HUDEP-2 (cell line): ENCODE results near the gene ZNF318.
"Not testable (repeated sequence)": the region's sequence is repeated elsewhere in the genome, so short reads cannot be mapped to it uniquely, and the experiment has no call there.

Experiments
- DNase-seq, 76 experiments: peaks; one replicate each; lab custom pipeline; 2025; ENCODE audit not compliant: unreplicated experiment in 76 of 76; lab: John Stamatoyannopoulos, UW

The ZNF318 gene

DNA sequence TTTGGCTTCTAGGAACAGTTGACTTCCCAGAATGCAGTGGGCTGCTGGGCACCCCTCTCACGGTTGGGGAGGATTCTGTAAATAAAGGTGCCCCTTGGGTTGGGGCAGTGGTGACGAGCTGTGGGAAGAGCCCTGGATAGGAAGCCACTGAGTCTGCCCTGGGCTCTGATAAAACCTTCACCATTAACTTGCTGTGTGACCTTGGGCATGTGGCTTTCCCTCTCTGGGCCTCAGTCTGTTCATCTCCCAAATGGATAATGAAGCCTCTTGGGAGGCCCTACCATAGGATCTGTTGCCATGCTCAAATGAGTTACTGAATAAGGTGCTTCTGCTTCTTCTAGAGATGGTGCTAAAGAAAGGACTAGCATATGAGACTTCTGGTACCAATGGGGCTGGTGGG lies 64.6 kb downstream of the ZNF318 start:
- no peak for DNase-seq

DNA sequence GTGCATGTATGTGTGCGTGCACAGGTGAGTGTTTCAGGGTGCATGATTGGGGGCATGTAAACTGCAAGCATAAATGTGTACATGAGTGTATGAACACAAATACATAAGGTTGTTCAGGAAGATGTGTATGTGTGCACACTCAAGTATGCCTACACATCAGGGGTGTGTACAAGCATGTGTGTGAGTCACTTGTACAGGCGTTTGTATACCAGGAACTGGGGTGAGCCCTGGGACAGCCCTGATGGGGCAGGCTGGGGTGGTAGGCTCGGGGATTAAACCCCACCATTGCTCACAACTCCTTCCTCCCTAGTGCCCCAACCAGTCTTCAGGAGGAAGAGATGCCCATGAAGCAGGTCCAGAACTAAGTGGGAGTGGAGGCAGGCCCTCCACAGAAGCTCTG lies 65.1 kb downstream of the ZNF318 start:
- no peak for DNase-seq

DNA sequence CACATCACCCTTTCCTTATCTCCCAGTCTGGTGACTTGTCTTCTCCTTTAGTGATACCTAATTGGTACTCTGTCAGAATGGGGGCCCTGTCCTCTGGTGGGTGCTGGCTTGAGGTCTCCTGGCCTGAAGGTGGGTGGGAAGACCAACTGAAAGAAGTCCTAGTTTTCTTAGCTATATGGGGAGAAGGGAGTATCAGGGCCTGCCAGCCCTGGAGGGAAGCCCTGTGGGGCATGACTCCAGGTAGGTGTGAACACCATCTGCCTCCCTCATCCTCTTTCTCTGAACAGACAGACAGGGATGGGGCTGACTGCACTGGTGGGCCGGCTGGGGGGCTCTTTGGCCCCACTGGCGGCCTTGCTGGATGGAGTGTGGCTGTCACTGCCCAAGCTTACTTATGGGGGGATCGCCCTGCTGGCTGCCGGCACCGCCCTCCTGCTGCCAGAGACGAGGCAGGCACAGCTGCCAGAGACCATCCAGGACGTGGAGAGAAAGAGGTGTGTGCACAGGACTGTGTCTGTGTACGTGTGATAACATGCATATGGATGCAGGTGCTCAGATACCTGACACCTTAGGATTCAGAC lies 65.6 kb downstream of the ZNF318 start:
- no peak for DNase-seq

DNA sequence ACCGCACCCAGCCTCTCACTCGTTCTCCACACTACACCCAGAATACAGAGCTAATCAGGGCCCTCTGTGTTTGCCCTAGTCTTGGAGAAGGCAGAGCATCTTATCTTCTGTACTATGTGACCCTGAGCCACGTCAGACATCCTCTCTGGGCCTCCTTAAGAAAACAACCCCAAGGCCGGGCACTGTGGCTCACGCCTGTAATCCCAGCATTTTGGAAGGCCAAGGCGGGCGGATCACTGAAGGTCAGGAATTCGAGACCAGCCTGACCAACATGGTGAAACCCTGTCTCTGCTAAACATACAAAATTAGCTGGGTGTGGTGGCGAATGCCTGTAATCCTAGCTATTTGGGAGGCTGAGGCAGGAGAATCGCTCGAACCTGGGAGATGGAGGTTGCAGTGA lies 66.4 kb downstream of the ZNF318 start:
- not testable (repeated sequence) for DNase-seq

DNA sequence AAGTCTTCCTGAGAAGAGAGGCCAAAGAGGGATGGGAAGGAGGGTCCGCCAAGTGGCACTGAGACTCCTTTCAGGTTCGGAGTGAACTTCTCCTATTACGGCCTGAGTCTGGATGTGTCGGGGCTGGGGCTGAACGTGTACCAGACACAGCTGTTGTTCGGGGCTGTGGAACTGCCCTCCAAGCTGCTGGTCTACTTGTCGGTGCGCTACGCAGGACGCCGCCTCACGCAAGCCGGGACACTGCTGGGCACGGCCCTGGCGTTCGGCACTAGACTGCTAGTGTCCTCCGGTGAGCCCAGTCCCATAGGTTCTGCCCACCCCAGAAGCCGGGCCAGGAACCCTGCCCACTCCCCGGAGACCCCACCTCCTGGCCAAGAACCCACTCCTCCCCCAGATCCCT lies 67.3 kb downstream of the ZNF318 start:
- DNase-seq = no peak

DNA sequence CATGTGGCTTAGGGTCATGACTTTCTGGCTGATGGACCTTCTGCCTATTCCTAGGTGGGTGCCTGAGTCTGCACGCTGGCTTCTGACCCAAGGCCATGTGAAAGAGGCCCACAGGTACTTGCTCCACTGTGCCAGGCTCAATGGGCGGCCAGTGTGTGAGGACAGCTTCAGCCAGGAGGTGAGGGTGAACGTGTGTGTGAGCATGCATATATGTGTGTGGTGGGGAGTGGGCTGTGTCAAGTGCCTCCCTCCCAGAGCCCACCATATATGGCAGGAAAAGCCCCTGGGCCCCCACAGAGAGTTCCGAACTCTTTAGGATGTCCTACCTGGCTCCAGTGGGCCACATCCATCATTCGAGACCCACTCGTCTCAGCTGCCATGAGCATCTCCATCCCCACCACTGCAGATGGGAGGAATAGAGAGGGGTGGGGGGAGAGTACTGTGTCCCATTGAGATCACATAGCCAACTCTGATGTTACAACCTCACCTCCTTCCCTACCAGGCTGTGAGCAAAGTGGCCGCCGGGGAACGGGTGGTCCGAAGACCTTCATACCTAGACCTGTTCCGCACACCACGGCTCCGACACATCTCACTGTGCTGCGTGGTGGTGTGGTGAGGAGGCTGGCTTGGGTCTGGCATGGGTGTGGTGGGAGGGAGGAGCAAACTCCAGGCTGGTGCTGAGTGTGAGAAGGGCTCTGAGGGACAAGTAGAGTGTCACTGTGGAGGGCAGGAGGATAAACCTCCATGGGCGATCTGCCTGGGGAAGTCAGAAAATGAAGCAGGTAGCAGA lies 68.2 kb downstream of the ZNF318 start:
- DNase-seq = no peak

DNA sequence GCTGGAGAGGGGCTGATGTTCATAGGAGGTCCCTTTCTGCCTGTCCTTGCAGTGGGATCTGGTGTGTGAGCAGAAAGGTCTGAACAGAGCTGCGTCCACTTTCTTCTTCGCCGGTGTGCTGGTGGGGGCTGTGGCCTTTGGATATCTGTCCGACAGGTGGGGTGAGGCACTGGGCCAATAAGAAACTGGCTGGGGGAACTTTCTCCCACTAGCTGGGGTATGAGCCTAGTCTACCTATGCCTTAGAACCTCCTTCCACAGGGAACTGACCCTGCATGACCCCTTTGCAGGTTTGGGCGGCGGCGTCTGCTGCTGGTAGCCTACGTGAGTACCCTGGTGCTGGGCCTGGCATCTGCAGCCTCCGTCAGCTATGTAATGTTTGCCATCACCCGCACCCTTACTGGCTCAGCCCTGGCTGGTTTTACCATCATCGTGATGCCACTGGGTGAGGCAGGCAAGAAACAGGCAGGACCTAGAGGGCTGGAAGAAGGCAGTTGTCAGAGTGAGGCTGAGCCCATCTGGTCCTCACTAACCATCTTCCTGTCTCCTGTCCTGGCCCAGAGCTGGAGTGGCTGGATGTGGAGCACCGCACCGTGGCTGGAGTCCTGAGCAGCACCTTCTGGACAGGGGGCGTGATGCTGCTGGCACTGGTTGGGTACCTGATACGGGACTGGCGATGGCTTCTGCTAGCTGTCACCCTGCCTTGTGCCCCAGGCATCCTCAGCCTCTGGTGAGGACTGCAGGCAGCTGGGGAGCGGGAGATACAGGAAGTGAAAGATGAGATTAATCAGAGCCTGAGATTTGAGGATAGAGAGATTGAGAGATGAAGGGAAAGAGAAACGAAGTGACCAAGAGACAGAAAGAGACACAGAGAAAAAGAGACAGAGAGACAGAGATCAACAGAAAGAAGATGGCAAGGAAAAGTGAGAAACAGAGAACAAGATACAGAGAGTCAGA lies 69.8 kb downstream of the ZNF318 start:
- no peak for DNase-seq

DNA sequence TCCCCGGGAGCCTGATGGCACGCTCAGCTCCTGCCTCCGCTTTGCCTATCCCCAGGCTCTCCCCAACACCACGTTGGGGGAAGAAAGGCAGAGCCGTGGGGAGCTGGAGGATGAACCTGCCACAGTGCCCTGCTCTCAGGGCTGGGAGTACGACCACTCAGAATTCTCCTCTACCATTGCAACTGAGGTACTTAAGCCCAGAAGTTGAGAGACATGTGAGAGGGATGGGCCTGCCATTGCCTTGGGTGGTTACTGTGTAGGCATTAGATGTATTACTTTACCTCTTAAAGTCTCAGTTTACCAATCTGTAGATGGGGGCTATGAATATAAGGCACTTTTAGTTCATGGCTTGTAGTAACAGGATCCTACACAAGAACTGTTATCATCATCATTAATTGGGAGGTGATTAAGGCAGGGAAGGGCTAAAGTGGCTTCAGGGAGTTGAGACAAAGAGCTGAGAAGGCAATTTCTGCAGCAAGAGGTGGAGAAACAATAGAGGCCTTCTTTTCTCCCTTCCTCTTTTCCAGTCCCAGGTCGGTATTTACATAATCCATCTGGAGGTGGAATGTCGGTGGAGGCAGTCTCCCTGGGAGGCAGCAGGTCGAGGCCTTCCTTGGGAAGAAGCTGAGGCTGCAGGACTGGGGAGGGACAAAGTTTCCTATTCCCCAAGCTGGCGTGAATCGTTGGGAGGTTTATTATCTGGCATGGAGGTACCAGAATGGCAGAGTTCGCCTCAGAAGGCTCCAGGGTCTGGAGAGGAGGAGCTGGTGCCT lies 70.7 kb downstream of the ZNF318 start:
- no peak for DNase-seq

DNA sequence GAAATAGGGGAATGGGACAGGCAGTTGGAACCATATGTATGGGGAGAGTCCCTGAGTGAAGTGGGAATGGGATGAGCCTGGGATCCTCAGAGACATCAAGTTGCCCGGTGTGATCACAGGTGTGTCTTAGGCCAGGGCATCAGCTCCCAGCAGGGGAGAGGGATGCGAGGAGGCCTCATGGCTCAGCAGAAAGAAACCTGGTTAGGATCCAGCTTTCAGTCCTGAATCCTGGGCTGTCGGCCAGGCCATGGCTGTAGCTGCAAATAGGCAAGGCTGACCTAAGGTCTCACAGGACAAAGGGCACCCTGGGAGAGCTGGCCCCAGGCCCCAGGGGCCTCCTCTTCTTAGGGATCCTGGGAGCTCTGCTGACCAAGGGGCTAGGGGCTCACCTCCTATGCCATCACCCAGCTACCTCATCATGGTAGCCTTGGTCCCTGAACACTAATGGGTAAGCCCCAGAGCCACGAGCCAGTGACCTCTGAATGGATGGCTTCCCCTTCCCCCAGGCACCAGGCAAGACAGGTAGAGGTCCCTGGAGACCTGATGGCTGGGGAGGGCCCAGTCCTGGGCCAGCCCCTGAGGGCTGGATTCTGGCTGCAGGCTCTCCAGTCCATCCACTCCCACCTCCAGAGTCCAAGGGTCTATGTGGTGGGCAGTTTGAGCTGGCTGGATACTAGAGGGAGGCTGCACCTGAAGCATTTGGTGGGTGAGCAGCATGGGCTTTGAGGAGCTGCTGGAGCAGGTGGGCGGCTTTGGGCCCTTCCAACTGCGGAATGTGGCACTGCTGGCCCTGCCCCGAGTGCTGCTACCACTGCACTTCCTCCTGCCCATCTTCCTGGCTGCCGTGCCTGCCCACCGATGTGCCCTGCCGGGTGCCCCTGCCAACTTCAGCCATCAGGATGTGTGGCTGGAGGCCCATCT lies 71.5 kb downstream of the ZNF318 start, which contains the start of gene SLC22A7:
Gene SLC22A7 (plus strand): TSS at position 617 of the 921 bp plus-strand sequence. CDS start 99 bp downstream, at position 716.
- DNase-seq = no peak

DNA sequence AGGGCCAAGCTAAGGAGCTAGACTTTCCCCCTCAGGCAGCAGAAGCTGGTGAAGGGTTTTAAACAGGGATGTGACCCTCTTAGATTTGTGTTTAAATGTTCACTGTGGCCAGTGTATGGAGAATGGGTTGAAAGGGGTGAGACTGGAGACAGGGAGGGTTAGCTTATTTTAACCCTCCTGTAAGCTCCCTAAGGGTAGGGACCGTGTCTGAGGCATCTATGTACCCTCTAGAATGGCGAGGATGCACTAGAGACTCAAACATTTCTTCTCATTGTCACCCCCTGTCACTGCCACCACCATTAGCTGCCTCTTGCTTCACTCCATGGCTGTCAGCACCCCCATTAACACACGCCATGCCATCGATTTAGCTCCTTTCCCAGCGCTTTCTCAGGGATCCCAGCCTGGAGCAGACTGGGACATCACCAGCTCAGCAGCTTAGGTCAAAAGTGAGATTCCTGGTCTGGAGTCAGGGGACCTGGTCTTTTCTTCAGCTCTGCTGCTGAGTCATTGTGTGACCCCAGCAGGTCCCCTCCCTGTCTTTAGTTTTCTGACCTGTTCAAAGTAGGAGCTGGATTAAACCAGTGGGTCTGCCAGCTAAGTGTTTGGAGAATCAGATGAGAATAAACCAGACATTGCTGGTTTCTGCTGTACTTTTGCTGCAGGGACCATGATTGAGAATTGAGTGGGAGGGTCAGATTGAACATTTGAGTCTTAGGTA lies 72.5 kb downstream of the ZNF318 start:
- no peak for DNase-seq

DNA sequence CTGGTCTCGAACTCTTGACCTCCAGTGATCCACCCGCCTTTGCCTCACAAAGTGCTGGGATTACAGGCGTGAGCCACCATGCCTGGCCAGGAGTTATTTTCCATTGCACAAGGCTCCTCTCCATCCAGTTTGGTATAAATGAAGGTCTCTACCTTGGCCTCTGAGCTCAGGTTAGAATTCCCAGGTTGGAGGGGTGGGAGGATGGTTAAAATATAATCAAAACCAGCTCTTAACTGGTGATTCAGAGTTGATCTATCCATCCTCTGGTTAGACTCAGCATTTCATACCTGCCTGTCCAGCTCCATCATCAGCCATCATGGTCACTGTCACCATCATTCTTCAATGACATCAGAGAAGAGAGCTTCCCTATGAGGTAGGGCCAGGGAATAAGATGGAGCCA lies 74.0 kb downstream of the ZNF318 start:
- no peak for DNase-seq

DNA sequence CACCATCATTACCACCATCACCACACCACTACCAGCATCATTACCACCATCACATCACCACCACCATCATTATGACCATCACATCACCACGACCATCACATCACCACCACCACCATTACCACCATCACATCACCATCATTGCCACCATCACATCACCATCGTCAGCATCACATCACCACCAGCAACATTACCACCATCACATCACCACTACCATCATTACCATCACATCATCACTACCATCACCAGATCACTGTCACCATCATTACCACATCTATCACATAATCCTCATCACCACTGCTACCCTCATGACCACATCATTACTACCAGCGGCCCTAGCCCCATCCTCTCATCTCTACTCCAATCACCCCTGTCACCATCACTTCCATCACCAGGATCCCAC lies 74.9 kb downstream of the ZNF318 start:
- DNase-seq = no peak

DNA sequence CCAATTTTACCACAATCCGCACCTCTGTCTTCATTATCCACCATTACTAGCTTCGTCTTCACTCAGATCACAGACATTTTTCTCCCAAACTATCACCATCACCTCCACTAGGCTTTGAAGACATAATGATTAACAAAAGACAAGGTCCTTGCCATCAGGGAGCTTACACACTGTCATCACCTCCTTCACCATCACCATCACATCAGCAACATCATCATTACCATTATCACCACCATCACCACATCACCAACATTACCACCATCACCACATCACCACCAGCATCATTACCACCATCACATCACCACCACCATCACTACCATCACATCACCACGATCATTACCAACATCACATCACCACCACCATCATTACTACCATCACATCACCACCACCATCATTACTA lies 75.7 kb downstream of the ZNF318 start:
- no peak for DNase-seq

DNA sequence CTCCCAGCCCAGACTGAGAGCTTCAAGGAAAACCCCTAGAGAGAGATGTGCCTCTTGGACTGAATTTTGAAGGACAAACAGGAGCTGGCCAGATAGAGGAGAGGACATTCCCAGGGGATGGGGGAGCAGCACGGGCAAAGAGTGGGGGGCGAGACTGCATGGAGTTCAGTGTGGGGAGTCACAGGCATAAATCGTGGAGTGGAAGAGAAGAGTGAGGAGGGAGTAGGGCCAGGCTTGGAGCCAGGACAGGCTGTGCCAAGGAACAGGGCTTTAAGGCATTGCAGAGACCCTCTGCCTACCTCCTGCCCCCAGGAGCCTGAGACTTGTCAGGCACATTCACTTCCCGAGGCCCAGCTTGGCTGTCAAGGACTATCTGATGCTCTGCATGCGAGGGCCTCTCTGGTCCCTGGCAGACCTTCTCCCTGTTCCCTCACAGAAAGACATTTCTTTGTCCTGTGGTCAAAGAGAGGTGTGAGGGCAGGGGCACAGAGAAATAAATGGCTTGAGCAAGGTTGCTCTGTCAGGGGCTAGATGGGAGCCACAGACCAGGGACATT lies 76.6 kb downstream of the ZNF318 start:
- no peak for DNase-seq

DNA sequence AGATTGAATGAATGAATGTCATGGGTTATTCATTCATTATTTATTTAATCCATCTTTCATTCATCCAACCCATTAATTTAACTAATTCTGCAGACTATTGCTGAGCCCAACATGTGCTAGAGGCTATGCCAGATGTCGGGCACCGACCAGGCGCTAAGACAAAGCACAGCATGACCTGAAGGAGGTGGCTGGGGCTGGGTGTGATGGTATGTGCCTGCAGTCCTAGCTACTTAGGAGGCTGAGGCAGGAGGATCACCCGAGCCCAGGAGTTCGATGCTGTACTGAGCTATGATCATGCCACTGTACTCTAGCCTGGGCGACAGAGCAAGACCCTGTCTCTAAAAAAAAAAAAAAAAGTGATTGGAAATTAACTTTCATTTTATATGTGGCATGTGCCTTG lies 77.1 kb downstream of the ZNF318 start:
- DNase-seq = no peak

DNA sequence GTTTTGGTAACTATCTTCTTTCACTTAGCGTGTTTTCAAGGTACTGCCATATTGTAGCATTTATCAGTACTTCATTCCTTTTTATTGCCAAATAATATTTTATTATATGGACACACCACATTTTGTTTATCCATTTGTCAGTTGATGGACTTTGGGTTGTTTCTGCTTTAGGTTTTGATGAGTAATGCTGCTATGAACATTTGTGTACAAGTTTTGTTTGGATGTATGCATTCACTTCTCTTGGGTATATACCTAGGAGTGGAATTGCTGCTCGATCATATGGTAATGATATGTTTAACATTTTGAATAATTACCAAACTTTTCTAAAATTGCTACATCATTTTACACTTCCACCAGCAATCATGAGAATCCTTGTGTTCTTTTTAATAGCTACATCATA lies 77.7 kb downstream of the ZNF318 start:
- no peak for DNase-seq

DNA sequence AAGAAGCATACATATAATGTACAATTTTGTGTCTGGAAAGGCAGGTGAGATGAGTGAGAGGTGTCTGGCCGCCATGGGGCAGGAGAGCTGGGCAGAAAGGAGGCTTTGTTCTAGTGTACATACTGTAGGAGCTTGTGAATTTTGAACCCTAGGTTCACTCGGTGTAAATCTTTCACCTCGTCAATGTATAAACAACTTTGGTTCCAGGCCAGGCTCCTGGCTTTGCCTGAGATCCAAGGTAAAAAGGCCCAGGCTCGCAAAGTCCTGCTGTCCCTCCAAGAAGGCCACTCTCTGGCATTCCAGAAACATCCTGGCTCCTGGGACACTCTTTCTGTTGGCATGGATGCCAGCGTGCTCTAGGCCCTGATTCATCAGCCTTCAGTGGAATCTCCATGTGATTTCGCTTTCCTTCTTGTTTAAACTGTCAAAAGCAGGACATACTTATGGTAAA lies 78.5 kb downstream of the ZNF318 start:
- no peak for DNase-seq

DNA sequence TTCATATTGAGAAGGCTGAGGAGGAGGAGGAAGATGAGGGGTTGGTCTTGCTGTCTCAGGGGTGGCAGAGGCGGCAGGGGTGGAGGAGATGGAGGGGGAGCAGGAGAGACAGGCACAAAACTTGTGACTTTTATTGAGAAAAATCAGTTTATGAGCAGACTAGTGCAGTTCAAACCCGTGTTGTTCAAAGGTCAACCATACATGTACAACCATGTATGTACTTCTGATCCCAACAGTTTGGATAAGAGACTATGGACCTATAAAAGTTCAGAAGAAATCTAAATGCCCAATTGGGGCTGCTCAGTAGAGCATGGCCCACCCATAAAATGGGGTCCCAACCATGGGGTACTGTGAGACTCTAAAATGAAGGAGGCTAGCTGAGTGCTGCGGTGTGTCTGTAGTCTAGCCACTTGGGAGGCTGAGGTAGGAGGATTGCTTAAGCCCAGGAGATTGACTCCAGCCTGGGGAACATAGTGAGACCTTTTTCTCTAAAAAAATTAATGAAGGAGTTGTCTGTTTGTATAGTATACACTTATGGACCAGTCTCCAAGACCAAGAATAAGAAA lies 79.0 kb downstream of the ZNF318 start:
- no peak for DNase-seq
